Right renal pelvis (tissue), 4 donors: Measurements from ENCODE around the gene PARM1. TPM values are rescaled to one million over a fixed set of nuclear protein-coding genes. Genes with fewer than 3 reads are reported as not detected.

Experiments used
- DNase-seq, 4 donors: peaks; one replicate each; pipeline ENCODE4 v3.0.0-alpha.2; 2013; ENCODE audit warnings: low read depth in 4 of 4, low spot score in 3 of 4, missing footprints in 1 of 4
- polyA plus RNA-seq, 4 donors: library from polyadenylated mRNA; unstranded; fragments of 120-200 nt; gene quantifications; one replicate each; pipeline ENCODE4 v1.2.1, GENCODE V29; 2013; ENCODE audit not compliant: insufficient read length in 4 of 4

PARM1 gene
- polyA plus RNA-seq, 4 donors: 54.0 to 68.8 (median 61.8) TPM

DNA sequence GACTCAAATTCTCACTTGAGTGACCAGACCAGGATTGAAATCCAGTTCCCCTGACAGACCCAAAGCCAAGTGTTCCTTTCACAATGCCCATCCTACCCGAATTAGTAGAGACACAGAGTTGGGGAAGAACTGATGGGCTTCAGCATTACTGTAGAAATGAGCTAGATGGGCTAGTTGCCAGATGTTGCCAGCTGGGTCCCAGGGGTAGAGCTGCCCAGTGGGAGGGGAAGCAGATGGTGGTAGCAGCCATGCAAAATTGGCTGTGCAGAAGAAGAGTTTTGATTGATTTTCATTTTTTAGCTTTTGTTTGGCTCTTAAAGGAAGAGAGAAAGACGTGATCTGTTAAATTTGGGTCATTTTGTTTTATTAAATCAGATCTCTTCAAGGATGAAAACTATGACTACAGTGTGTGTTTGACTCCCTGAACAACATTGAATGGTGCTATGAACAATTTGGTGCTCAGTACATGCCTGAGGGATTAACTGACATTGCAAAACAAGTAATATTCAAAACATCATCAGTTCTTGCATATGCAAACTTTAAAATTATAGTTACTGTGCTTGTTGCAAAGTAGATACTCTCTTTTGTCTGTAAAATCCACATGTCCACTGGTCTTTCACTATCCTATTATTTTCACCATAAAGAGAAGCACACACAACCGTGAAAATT, 86.0 kb downstream of the PARM1 start:
- no peak for DNase-seq

DNA sequence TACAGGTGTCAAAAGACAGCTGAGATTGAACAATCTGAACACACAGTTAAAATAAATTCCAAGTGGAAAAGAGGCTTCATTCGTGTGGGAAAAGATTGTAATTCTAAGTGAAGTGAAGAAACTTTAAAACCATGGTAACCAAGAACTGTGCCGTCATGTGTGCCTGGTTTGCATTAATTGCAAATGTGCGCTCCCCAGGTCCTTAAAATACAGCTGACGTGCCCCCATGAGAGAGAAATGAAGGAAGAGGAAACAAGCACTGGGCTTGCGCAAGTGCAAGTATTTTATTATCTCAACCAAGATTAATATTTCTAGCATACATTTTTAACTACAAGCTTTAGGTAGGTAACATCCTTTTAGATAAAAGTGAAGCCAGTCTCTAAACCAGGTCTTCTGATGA, 92.5 kb downstream of the PARM1 start:
- DNase-seq: no peak

DNA sequence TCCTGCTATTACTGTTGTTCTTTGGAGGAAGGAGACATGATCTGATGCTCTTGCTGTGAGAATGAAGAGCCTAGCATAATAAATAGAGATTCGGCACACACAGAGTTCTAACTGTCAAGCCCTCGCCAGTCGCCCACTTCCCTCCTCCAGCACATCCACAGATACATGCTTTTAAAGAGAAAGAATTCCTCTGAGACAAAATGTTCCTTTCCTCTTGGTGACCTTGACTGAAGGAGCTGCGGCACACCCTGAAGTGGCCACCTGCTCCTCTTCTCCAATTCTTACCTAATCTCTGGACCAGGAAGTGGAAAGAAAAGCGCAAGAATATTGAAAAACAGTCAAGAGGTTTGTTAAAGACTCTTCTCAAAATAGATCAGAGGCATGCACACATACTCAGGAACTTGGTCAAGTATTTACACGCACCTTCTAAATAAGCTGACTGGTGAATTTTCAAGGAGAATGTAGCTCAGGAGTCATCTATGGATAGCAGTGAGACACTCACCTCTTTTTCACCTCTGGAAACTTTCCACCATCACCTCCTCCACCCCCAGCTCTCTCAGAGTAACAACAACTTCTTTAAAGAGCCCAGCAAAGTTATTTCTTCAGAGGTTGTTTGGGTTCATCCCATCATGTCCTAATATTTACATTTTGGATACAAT, 95.4 kb downstream of the PARM1 start:
- DNase-seq: no peak

DNA sequence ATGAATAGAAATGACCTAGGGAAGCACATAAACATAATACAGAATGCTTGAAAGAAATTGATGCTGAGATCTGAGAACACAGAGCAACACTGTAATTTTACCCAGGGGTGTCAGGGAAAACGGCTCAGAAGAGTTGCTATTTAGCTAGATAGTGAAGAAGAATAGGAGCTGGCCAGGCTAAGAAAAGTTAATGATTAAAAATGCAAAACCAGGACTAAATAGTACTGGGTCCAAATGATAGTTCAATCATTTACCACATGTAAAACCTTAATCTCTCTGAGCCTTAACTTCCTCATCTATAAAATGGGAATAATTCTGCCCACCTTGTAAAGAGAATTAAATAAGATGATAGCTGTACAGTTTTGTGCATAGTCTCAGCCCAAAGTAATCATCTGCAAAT, 97.1 kb downstream of the PARM1 start:
- DNase-seq: no peak

DNA sequence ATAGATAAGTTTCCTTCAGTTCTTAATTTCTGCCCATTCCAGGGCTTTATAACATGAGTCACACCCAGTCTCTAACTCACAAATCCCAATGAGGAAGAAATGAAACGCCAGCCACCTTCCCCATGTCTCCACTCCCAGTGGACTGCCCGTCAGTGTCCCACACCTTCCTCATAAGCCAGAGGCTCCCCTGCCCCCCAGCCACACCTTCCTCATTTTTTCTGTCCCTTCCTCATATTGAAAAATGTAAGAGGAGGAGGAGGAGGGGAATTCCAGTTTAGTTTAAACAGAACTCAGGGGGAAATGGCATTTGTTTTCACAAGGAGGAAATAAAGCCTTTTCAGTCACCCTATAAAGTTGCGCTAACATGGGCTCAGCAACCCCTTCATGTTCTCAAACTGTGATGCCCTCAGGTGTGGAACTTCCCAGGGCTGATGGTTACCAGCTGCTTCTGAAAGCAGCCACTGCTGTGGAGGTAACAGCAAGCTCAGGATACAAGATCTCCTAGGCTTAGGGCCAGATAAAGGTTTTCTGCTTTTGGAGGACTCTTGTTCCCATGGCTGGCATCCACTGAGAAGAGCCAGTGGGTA, 97.8 kb downstream of the PARM1 start:
- no peak for DNase-seq

DNA sequence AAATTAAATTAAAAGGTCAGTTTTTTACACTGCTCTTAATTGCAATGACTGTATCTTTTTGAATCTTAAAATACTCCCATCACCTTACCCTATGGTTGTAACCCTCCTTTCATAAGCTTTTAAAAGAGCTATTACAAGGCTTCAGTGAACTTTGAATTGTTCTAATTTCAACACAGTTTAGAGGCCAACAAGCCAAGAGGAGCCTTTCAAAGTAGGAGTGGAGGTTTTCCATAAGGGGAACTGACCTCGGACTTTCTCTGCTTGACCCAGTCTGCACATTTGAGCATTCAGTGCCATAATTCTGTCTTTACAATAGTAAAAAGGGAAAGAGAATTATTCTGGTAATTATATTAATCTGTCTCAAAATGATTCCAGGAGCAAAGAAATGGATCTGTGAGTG, 98.9 kb downstream of the PARM1 start:
- no peak for DNase-seq

DNA sequence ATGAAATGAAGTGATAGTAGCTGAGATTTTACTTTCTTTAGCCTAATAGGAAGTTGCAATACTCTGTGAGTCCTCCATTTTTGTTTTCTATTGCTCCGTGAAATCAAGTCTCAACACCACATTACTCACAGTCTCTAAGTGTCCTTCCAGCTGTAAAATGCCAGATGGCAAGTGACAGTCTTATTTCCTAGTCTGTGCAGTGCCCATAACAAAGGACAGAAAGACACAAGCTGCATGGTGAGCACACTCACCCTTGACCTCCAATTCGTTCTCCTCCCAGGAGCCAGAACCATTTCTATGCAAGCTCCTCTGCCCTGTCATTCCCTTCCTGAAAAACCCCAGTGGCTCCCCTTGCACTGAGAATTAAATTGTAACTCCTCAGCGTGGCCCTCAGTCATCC, 101.6 kb downstream of the PARM1 start:
- no peak for DNase-seq

DNA sequence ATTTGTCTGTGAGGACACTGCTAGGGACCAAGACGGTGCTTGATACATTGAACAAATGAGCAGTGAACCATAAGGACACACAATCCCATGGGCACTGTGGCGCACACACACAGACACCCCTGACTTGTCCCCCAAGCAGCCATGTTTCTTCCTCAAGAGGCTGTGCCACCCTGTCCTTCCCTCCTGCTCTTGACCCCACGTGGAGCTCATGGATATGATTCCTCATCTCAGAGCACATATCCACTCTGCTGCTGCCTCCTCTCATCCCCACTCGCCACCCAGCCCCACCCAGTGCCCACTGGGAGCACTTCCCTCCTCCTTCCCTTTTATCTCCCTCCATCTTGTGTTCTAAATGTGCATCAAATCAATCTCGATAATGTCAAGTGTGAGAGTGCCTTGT, 102.4 kb downstream of the PARM1 start:
- DNase-seq: no peak

DNA sequence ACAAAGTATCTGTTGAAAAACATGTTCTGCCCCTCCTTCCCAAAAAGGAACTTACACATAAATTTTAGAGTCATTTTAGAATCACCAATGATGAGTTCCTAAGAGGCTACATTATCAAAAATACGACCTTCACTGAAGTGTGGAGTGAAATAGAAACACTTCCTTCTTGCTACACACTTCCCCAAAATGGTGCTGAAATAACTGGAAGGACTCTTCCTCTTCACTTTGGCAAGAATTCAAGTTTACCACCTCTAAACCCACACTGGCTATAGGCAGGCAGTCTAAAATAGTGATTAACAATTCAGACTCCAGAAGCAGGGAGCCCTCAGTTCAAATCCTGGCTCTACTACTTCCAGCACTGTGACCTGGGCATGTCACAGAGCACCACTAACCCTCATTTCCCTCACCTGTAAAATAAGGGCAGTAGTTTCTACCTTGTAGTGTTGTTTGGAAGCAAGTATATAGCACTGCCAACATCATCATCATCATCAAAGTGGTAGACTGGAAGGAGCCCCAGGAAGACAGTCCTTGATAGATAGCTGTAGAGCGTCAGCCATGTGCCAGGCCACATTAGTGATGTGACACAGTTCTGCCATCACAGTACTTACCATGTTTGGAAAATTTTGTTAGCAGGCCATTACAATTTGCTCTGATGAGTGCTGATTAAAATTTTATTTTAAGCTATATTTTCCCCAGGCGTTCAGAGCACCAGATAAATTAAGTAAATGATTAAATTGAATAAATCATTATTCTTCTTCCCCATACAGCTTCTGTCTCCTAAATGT, 103.3 kb downstream of the PARM1 start:
- no peak for DNase-seq

DNA sequence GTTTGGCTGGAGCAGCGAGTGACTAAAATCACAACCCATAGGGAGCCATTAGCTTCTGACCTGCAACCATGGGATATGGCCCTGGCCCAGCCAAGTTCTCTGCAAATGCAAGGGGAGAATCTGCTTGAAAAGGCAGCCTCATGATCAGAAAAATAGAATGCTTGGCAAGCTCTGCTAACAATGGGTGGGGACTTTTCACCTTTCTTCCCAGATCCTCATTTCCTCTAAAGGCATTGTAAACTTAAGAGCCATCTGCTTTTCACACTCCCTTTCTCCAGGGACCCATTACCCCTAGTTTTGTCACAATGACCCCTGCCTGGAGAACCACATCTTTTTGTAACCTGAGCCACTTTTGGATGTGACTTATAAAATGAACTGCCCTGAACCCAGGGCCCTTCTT, 104.3 kb downstream of the PARM1 start:
- no peak for DNase-seq

DNA sequence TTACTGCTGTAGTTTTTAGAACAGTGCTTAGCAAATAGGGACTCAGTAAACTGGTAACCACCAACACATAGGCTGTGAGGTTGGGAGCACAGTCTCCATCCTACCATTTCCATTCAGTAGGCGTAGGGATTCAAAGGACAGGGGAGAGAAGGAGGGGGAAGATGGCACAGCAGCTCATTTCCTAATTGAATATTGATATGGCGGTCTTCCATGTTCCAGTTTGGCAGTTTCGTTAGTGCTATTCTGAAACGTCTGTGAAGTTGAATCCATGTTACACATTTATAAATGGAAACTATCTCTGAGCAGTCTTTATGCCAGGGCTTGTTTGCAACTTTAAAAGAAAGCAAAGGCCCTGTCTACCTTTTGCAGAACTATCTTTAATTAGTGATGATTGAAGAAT, 105.5 kb downstream of the PARM1 start:
- no peak for DNase-seq

DNA sequence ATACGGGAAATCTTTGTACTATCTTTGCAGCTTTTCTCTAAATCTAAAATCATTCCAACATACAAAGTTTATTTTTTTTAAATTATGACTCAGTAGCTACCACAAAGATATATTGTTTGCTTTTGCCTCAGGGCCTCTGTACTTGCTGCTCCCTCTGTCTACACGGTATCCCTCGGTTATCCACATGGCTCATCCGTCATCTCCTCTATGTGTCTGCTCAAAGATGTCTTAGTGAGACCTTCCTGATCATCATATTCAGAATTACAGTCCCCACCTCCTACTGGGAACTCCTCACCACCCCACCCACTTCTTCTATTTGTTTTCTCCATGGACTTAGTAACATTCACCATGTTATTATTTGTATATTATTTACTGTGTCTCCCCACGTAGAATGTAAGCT, 107.8 kb downstream of the PARM1 start:
- no peak for DNase-seq

DNA sequence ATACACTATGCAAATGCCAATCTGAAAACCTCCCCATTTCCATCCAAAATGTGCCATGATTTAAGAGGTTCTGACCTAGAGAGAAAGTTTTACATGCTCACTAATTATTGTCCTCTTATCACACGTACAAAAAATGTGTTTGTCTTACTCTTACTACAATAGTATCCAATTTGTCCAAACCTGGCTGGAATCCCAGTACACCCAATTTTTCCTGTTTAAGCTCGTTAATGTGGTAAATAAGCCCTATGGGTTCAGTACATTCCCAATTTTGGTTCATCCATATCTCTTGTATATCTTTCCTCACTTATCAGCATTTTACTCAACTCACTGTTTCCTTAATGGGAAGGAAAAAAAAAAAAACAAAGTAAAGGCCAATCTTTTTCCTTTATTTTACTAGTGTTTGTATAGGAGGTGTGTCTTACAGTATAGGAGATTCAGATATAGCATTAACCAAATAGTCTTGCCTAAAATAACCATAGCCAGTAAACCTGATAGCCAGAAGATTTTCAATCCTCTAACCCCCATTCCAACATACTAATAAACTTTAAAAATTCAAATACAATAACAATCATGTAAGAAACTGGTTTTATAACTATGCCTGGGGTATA, 109.8 kb downstream of the PARM1 start:
- no peak for DNase-seq

DNA sequence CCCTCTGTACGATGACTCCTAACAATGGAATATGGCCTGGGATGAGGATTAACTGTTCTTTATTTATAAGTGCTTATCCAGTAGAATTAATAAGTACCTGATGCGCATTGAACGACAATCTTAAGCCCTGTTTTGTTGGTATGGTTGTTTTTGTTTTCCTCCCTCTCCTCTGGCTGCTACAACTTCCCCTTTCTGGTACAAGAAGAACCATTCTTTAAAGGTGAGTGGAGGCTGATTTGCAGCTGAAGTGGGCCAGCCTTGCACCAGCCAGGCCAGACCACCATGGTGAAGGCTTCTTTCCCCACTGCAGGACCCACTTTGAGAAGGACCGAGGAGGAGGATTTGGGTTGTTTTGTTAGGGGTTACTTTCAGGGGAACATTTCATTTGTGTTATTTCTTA, 113.3 kb downstream of the PARM1 start:
- DNase-seq: no peak

DNA sequence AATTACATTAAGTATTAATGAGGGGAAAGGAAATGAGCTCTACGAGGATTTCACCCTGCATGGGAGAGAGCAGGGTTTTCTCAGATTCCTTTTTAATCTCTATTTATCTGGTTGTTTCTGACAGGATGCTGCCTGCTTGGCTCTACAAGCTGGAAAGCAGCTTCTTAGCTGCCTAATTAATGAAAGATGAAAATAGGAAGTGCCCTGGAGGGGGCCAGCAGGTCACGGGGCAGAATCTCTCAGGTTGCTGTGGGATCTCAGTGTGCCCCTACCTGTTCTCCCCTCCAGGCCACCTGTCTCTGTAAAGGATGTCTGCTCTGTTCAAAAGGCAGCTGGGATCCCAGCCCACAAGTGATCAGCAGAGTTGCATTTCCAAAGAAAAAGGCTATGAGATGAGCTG, 113.7 kb downstream of the PARM1 start:
- DNase-seq: no peak

DNA sequence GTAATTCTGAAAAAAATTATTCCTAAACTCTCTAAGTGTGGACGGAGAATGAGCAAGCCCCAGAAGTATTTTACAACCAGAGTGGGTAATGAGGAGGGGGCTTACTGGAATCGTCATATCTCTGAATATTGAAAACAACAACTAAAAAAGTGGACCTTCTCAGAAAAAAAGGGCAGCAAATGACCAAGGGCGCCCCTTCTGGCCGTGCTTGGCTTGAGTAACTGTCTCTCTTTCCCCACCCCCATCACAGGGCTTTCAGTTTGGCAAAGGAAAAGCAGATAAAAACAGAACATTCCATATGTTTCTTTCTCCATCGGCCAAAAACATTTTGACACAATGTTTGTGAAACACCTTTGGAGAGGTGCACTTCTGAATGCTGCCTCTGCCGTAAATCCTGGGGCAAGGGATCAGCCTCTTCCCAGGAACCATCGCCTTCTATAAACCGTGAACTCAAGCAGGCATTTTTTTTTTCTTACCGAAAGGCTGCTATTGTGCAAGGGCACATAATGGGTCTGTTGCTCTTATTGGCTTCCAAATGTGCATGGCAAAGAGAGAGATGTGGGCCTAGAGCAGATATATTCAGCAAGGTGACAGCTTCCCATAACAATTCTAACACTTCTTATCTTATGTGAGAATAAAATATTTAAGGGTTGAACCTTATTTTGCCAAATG, 115.4 kb downstream of the PARM1 start:
- DNase-seq: no peak

DNA sequence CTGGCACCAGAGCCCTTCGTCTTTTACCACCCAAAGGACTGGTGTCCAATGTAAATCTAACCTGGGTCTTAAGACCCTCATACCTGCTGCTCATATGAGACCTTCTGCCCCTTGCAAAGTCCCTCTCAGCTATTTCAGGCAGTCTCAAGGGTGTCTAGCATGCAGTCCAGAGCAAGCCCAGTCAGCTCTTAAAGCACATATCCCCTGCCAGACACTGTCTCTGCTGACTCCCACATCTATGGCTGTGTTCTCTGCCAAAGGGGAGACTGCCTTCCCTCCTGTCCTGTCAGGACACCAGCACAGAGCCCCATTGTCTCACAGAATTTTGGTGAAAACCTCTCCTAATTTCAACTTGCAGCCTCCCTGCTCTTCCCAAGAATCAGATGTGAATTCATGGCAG, 118.5 kb downstream of the PARM1 start:
- DNase-seq: no peak

DNA sequence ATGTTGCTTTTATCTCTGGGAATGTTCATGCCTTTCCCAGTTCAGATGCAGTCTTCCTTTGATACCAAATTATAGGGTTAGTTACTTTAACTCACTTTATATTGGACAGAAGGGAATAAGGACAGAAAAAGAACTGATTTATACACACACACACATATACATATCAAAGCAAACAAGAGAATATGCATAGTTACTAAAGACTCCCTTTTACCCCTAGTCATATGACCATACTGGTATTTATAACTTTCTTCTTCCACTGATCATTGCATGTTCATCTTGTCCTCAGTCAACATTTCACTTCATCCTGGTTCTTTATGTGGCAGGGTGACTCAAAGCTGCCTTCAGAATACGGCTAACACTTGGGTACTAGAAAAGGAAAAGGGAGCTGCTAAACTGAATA, 120.4 kb downstream of the PARM1 start:
- DNase-seq: no peak

DNA sequence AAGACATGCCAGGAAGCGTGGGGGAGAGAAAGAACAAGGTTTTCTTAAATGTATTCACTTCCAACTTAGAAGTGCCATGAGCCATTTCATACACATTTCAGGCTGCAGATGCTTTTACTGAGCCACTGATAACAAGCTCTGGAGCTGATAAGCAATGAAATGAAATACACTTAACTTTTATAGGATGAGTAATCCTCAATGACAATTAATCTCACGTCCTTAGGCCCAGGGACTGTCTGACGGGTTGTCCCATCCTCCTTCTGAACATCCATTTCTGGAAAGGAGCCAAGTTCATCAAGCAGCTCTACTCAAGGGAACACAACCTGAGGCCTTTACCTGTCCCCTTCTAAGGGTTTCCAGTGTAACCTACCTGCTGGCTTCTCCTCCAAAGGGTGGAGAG, 121.2 kb downstream of the PARM1 start:
- DNase-seq: no peak

DNA sequence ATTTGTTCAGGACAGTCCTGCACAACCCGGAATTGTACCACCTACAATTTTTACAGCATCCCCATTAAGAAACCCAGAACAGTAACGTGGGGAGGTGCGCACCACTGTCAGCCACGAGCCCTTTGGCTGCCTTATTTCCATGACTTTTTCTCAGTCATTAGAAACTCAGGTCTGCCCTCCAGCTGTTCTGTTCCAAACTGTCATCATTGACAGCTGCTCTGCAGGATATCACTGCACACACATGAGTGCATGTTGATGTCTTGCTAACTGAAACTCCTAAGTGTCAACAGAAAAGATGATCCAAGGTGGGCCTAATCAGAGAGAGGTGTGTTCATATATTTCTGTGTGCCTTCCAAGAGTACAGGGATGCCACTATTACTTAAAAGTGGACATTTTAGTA, 123.4 kb downstream of the PARM1 start:
- no peak for DNase-seq

DNA sequence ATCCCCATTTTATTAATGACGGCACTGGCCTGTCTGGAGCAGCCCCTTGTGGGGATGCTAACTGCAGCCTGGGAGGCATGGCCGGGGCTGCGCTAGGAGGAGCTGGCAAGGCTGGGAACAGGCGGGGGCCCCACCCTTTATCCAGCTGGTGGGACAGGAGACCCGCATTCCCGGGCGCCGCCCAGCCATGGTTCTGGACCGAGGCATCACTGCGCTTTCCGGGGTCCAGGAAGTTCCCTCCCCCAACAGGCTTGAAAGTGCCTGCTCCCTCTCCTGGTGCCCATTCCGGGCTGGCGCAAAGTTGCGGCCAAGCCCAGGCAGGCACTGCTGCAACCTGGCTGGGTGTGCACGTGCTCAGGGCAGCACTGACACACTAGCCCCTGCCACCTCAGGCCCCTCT, 124.5 kb downstream of the PARM1 start:
- DNase-seq: no peak
